ENCODE measurements around the gene AUTS2.

- TF ChIP-seq, protein P1, sequence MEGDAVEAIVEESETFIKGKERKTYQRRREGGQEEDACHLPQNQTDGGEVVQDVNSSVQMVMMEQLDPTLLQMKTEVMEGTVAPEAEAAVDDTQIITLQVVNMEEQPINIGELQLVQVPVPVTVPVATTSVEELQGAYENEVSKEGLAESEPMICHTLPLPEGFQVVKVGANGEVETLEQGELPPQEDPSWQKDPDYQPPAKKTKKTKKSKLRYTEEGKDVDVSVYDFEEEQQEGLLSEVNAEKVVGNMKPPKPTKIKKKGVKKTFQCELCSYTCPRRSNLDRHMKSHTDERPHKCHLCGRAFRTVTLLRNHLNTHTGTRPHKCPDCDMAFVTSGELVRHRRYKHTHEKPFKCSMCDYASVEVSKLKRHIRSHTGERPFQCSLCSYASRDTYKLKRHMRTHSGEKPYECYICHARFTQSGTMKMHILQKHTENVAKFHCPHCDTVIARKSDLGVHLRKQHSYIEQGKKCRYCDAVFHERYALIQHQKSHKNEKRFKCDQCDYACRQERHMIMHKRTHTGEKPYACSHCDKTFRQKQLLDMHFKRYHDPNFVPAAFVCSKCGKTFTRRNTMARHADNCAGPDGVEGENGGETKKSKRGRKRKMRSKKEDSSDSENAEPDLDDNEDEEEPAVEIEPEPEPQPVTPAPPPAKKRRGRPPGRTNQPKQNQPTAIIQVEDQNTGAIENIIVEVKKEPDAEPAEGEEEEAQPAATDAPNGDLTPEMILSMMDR (IDR thresholded peaks at IDR 0.05; ENCODE audit: low read depth, low read length, missing input control), result no peak
- no peak for TF ChIP-seq TAF1 (conservative IDR thresholded peaks at IDR 0.05)
- no peak for TF ChIP-seq YY1 (IDR thresholded peaks at IDR 0.05)
- no peak for TF ChIP-seq RAD21 (IDR thresholded peaks at IDR 0.05)
Measured at GRCh38 chr7:69911337-69911736, 313.1 kb downstream of the AUTS2 start.
